NB4 (cell line): ENCODE data around the gene CD226.

Source experiments
- CTCF ChIP-seq: IDR thresholded peaks from one replicate; pipeline ENCODE4 v1.5.1; 2012; ENCODE audit warnings: low read depth, low read length
- MYC ChIP-seq: IDR thresholded peaks from 2 replicates; pipeline ENCODE4 v1.6.1; 2011; ENCODE audit warnings: low read depth, low read length
- POLR2A ChIP-seq: IDR thresholded peaks from 2 replicates; pipeline ENCODE4 v1.6.1; 2011; ENCODE audit warnings: mild to moderate bottlenecking; ENCODE audit not compliant: insufficient read length; ENCODE audit errors: extremely low read depth

- no peak for TF ChIP-seq CTCF
- TF ChIP-seq POLR2A, result no peak
- no peak for TF ChIP-seq MYC
Observed at GRCh38 chr18:69845593-69846506, 101.8 kb downstream of the CD226 start.
